ENCODE results near the gene TCP1. TPM values are rescaled to one million over a fixed set of nuclear protein-coding genes. Genes with fewer than 3 reads are reported as not detected.
"Not testable (repeated sequence)": the region's sequence is repeated elsewhere in the genome, so short reads cannot be mapped to it uniquely, and the experiment has no call there.

TCP1 gene
- polyA plus RNA-seq, 1 donor from 2014 or later, result 379 TPM

GRCh38 chr6:159736908-159737307, 52.5 kb downstream of the TCP1 start:
- peaks cover 84% of the 10 kb centered on the region for H3K79me2 ChIP-seq (replicated peaks; ENCODE audit: insufficient read depth, low read length)
- no peaks in the 10 kb centered on the region for H3K9me2 ChIP-seq (ENCODE audit: insufficient read depth, low read length)
- TF ChIP-seq TAF1 (IDR thresholded peaks at IDR 0.05; ENCODE audit: low read depth) (no peak), MXI1 (conservative IDR thresholded peaks at IDR 0.05; ENCODE audit: poor library complexity, severe bottlenecking) (no peak), EZH2 (IDR thresholded peaks at IDR 0.05; ENCODE audit: borderline replicate concordance, insufficient read depth, low read length, poor library complexity, severe bottlenecking) (no peak), SMC3 (conservative IDR thresholded peaks at IDR 0.05; ENCODE audit: poor library complexity) (no peak), RAD21 (conservative IDR thresholded peaks at IDR 0.05) (no peak)
- TF ChIP-seq, protein P1, sequence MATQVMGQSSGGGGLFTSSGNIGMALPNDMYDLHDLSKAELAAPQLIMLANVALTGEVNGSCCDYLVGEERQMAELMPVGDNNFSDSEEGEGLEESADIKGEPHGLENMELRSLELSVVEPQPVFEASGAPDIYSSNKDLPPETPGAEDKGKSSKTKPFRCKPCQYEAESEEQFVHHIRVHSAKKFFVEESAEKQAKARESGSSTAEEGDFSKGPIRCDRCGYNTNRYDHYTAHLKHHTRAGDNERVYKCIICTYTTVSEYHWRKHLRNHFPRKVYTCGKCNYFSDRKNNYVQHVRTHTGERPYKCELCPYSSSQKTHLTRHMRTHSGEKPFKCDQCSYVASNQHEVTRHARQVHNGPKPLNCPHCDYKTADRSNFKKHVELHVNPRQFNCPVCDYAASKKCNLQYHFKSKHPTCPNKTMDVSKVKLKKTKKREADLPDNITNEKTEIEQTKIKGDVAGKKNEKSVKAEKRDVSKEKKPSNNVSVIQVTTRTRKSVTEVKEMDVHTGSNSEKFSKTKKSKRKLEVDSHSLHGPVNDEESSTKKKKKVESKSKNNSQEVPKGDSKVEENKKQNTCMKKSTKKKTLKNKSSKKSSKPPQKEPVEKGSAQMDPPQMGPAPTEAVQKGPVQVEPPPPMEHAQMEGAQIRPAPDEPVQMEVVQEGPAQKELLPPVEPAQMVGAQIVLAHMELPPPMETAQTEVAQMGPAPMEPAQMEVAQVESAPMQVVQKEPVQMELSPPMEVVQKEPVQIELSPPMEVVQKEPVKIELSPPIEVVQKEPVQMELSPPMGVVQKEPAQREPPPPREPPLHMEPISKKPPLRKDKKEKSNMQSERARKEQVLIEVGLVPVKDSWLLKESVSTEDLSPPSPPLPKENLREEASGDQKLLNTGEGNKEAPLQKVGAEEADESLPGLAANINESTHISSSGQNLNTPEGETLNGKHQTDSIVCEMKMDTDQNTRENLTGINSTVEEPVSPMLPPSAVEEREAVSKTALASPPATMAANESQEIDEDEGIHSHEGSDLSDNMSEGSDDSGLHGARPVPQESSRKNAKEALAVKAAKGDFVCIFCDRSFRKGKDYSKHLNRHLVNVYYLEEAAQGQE (IDR thresholded peaks at IDR 0.05; ENCODE audit: borderline replicate concordance), result no peak
- H3K4me3 ChIP-seq (ENCODE audit: low read length), result no peak overlapping the region
- no peak overlapping the region for H2AFZ ChIP-seq (ENCODE audit: low read depth, low read length)
- no peak overlapping the region for H3K27ac ChIP-seq (ENCODE audit: low read length)
- H3K9me3 ChIP-seq (ENCODE audit: low read length), result no peaks in the 10 kb centered on the region
- peaks cover 15% of the 10 kb centered on the region for H4K20me1 ChIP-seq (ENCODE audit: insufficient read depth)
- no peaks in the 10 kb centered on the region for H3K27me3 ChIP-seq (ENCODE audit: insufficient read depth, low read depth, low read length)
- H3F3A ChIP-seq (ENCODE audit: insufficient read depth, low read length, poor library complexity, severe bottlenecking), result no peaks in the 10 kb centered on the region
- H3K36me3 ChIP-seq (ENCODE audit: insufficient read depth, low read length), result peaks cover under 1% of the 10 kb centered on the region
- no peak overlapping the region for H3K4me2 ChIP-seq (ENCODE audit: low read length)
- no peak overlapping the region for H3K9ac ChIP-seq (ENCODE audit: low read length)

GRCh38 chr6:159733395-159733794, 56.0 kb downstream of the TCP1 start:
- not testable (repeated sequence) for H3K9ac ChIP-seq (ENCODE audit: low read length); H3K27ac ChIP-seq (ENCODE audit: low read length); H3K9me3 ChIP-seq (ENCODE audit: low read length); H3K9me2 ChIP-seq (ENCODE audit: insufficient read depth, low read length); H3K4me2 ChIP-seq (ENCODE audit: low read length); H2AFZ ChIP-seq (ENCODE audit: low read depth, low read length); H3K27me3 ChIP-seq (ENCODE audit: insufficient read depth, low read depth, low read length); H3F3A ChIP-seq (ENCODE audit: insufficient read depth, low read length, poor library complexity, severe bottlenecking); H3K36me3 ChIP-seq (ENCODE audit: insufficient read depth, low read length); H3K4me3 ChIP-seq (ENCODE audit: low read length)
- Histone ChIP-seq H4K20me1 (ENCODE audit: insufficient read depth) (peaks cover 30% of the 10 kb centered on the region), H3K79me2 (replicated peaks; ENCODE audit: insufficient read depth, low read length) (peaks cover 99% of the 10 kb centered on the region)

DNA sequence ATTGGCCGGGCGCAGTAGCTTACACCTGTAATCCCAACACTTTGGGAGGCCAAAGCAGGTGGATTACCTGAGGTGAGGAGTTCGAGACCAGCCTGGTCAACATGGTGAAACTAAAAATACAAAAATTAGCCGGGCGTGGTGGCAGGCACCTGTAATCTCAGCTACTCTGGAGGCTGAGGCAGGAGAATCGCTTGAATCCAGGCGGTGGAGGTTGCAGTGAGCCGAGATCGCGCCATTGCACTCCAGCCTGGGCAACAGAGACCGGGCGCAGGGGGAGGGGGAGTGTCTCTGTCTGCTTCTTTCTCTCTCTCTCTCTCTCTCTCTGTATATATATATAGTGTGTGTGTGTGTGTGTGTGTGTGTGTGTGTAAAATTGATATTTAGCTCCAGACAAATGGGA, 56.9 kb downstream of the TCP1 start:
- not testable (repeated sequence) for H3K27ac ChIP-seq (ENCODE audit: low read length); H3K9me2 ChIP-seq (ENCODE audit: insufficient read depth, low read length)

GRCh38 chr6:159730332-159730676, 59.1 kb downstream of the TCP1 start:
- Histone ChIP-seq H3K79me2 (replicated peaks; ENCODE audit: insufficient read depth, low read length) (peaks cover 84% of the 10 kb centered on the region), H3K27me3 (ENCODE audit: insufficient read depth, low read depth, low read length) (no peaks in the 10 kb centered on the region)
- no peak for TF ChIP-seq TAF1 (IDR thresholded peaks at IDR 0.05; ENCODE audit: low read depth)
- TF ChIP-seq, protein P1 (IDR thresholded peaks at IDR 0.05; ENCODE audit: borderline replicate concordance), result no peak
- no peak for TF ChIP-seq POLR2AphosphoS5 (IDR thresholded peaks at IDR 0.05)
- no peak for TF ChIP-seq MXI1 (conservative IDR thresholded peaks at IDR 0.05; ENCODE audit: poor library complexity, severe bottlenecking)
- TF ChIP-seq EZH2 (IDR thresholded peaks at IDR 0.05; ENCODE audit: borderline replicate concordance, insufficient read depth, low read length, poor library complexity, severe bottlenecking), result no peak
- TF ChIP-seq EP300 (conservative IDR thresholded peaks at IDR 0.05; ENCODE audit: poor library complexity, severe bottlenecking), result no peak
- no peak for TF ChIP-seq RAD21 (conservative IDR thresholded peaks at IDR 0.05)
- TF ChIP-seq SMC3 (conservative IDR thresholded peaks at IDR 0.05; ENCODE audit: poor library complexity), result no peak
- no peak for TF ChIP-seq CTCF (IDR thresholded peaks at IDR 0.05; ENCODE audit: poor library complexity, severe bottlenecking)

More for the DNA sequence above, 56.9 kb downstream of the TCP1 start:
- not testable (repeated sequence) for H3K36me3 ChIP-seq (ENCODE audit: insufficient read depth, low read length); H3K4me3 ChIP-seq (ENCODE audit: low read length); H3K9ac ChIP-seq (ENCODE audit: low read length); H3K9me3 ChIP-seq (ENCODE audit: low read length); H3K27me3 ChIP-seq (ENCODE audit: insufficient read depth, low read depth, low read length); H3K4me2 ChIP-seq (ENCODE audit: low read length); H3F3A ChIP-seq (ENCODE audit: insufficient read depth, low read length, poor library complexity, severe bottlenecking); H2AFZ ChIP-seq (ENCODE audit: low read depth, low read length)
- Histone ChIP-seq H4K20me1 (ENCODE audit: insufficient read depth) (peaks cover 25% of the 10 kb centered on the region), H3K79me2 (replicated peaks; ENCODE audit: insufficient read depth, low read length) (peaks cover 96% of the 10 kb centered on the region)

More at GRCh38 chr6:159730332-159730676, 59.1 kb downstream of the TCP1 start:
- Histone ChIP-seq H3F3A (ENCODE audit: insufficient read depth, low read length, poor library complexity, severe bottlenecking) (peaks cover 6% of the 10 kb centered on the region), H3K4me3 (ENCODE audit: low read length) (peak overlapping the region; percentile 96), H2AFZ (ENCODE audit: low read depth, low read length) (no peak overlapping the region), H3K27ac (ENCODE audit: low read length) (no peak overlapping the region), H3K4me2 (ENCODE audit: low read length) (peak overlapping the region; percentile 90), H3K9me2 (ENCODE audit: insufficient read depth, low read length) (no peaks in the 10 kb centered on the region), H3K9me3 (ENCODE audit: low read length) (no peaks in the 10 kb centered on the region), H4K20me1 (ENCODE audit: insufficient read depth) (peaks cover 20% of the 10 kb centered on the region), H3K9ac (ENCODE audit: low read length) (no peak overlapping the region), H3K36me3 (ENCODE audit: insufficient read depth, low read length) (no peaks in the 10 kb centered on the region)

Measured in neural cell (in vitro differentiated cells).